DND-41 (cell line): ENCODE results near the gene SLC12A8.
A peak's percentile ranks its signal among the peaks of the same experiment; 100 is the strongest.

Experiments
- ATAC-seq: fragments of 200-7000 bp; cut with Tn5 transposase; 3 replicates; pipeline ENCODE4 v1.9.1; 2021; ENCODE audit warnings: low read depth; ENCODE audit not compliant: insufficient read depth
- DNase-seq: peaks from one replicate; pipeline ENCODE4 v3.0.0-alpha.2; 2020
- H2AFZ ChIP-seq: 2 replicates; pipeline ENCODE4 v1.6.0; 2012; ENCODE audit warnings: low read depth, low read length
- H3K27ac ChIP-seq: 2 replicates; pipeline ENCODE4 v1.5.1; 2012; ENCODE audit warnings: low read length, inconsistent platforms
- H3K27me3 ChIP-seq: fragments of 200-600 bp; sonication (generic); 2 replicates; pipeline ENCODE4 v1.6.0; 2012; ENCODE audit warnings: low read length, mild to moderate bottlenecking, inconsistent platforms; ENCODE audit not compliant: insufficient read depth, poor library complexity
- H3K36me3 ChIP-seq: 2 replicates; pipeline ENCODE4 v1.5.1; 2012; ENCODE audit warnings: low read length, inconsistent platforms; ENCODE audit not compliant: insufficient read depth
- H3K4me1 ChIP-seq: 2 replicates; pipeline ENCODE4 v1.5.1; 2012; ENCODE audit warnings: mild to moderate bottlenecking, low read length; ENCODE audit not compliant: insufficient read depth
- H3K4me2 ChIP-seq: 2 replicates; pipeline ENCODE4 v1.6.0; 2012; ENCODE audit warnings: mild to moderate bottlenecking, moderate library complexity, low read length, inconsistent platforms; ENCODE audit not compliant: insufficient read depth
- H3K4me3 ChIP-seq, 2 experiments: fragments of 200-600 bp in 1 of 2; shearing (Covaris generic) in 1 of 2; 2 replicates each; pipeline ENCODE4 v1.5.1; 2012 to 2016; ENCODE audit warnings: inconsistent platforms in 2 of 2, low read length in 2 of 2, mild to moderate bottlenecking in 2 of 2, low read depth in 1 of 2, moderate library complexity in 1 of 2
- H3K79me2 ChIP-seq: 2 replicates; pipeline ENCODE4 v1.6.0; 2012; ENCODE audit warnings: low read length, inconsistent platforms; ENCODE audit not compliant: insufficient read depth
- H3K9ac ChIP-seq: 2 replicates; pipeline ENCODE4 v1.6.0; 2012; ENCODE audit warnings: low read depth, mild to moderate bottlenecking, inconsistent platforms, low read length, moderate library complexity
- H3K9me3 ChIP-seq: 2 replicates; pipeline ENCODE4 v1.5.1; 2012; ENCODE audit warnings: low read length, moderate library complexity, mild to moderate bottlenecking, inconsistent platforms; ENCODE audit not compliant: insufficient read depth, severe bottlenecking
- H4K20me1 ChIP-seq: 2 replicates; pipeline ENCODE4 v1.6.0; 2012; ENCODE audit warnings: low read length; ENCODE audit not compliant: insufficient read depth
- CTCF ChIP-seq: IDR thresholded peaks from 2 replicates; pipeline ENCODE4 v1.5.1; 2012; ENCODE audit warnings: borderline replicate concordance, low read length, moderate library complexity, mild to moderate bottlenecking; ENCODE audit not compliant: poor library complexity, severe bottlenecking; ENCODE audit errors: extremely low read depth
- EZH2 ChIP-seq: IDR thresholded peaks from 3 replicates; pipeline ENCODE4 v1.6.1; 2012; ENCODE audit warnings: borderline replicate concordance, low read depth, mild to moderate bottlenecking, moderate library complexity, low read length, inconsistent platforms; ENCODE audit not compliant: severe bottlenecking

The SLC12A8 gene

GRCh38 chr3:125123451-125124305 is 88.9 kb downstream of the SLC12A8 start:
- no peak overlapping the region for H3K9ac ChIP-seq
- no peak overlapping the region for H2AFZ ChIP-seq
- no peaks in the 10 kb centered on the region for H3K36me3 ChIP-seq
- H3K4me2 ChIP-seq = no peak overlapping the region
- H3K9me3 ChIP-seq = no peaks in the 10 kb centered on the region
- H4K20me1 ChIP-seq = no peaks in the 10 kb centered on the region
- DNase-seq = no peak
- no peak for TF ChIP-seq CTCF
- TF ChIP-seq EZH2 = no peak
- H3K27ac ChIP-seq = no peak overlapping the region
- H3K27me3 ChIP-seq = no peaks in the 10 kb centered on the region
- no peaks in the 10 kb centered on the region for H3K4me1 ChIP-seq
- H3K4me3 ChIP-seq = no peak overlapping the region
- ATAC-seq = no peak
- no peaks in the 10 kb centered on the region for H3K79me2 ChIP-seq

- no peaks in the 10 kb centered on the region for H3K9me3 ChIP-seq
- H3K79me2 ChIP-seq = no peaks in the 10 kb centered on the region
- no peaks in the 10 kb centered on the region for H3K36me3 ChIP-seq
- H4K20me1 ChIP-seq = no peaks in the 10 kb centered on the region
- no peaks in the 10 kb centered on the region for H3K4me1 ChIP-seq
- TF ChIP-seq CTCF (no peak), EZH2 (no peak)
- no peak overlapping the region for H3K4me3 ChIP-seq
- H3K9ac ChIP-seq = no peak overlapping the region
- no peak for DNase-seq
- H3K27me3 ChIP-seq = no peaks in the 10 kb centered on the region
- no peak overlapping the region for H3K4me2 ChIP-seq
- no peak overlapping the region for H2AFZ ChIP-seq
- H3K27ac ChIP-seq = no peak overlapping the region
- peak; percentile 39; the same call in 1 of the 3 replicates for ATAC-seq
Observed at GRCh38 chr3:125121246-125122010, 91.1 kb downstream of the SLC12A8 start.

GRCh38 chr3:125120379-125121122 is 92.0 kb downstream of the SLC12A8 start:
- Histone ChIP-seq H3K4me3 (no peak overlapping the region), H3K9ac (no peak overlapping the region), H3K9me3 (no peaks in the 10 kb centered on the region), H3K4me2 (no peak overlapping the region), H3K36me3 (no peaks in the 10 kb centered on the region), H4K20me1 (no peaks in the 10 kb centered on the region), H3K79me2 (no peaks in the 10 kb centered on the region), H3K4me1 (no peaks in the 10 kb centered on the region), H2AFZ (no peak overlapping the region), H3K27ac (no peak overlapping the region), H3K27me3 (peaks cover 4% of the 10 kb centered on the region)
- no peak for ATAC-seq
- DNase-seq = no peak
- no peak for TF ChIP-seq CTCF
- no peak for TF ChIP-seq EZH2
